ENCODE data around the gene ZNF865.

ZNF865 gene

GRCh38 chr19:55592391-55593090 lies 12.9 kb upstream of the ZNF865 start:
- DNase-seq (ENCODE audit: low read depth) = no peak
- TF ChIP-seq CTCF (conservative IDR thresholded peaks at IDR 0.05; ENCODE audit: low read depth, low read length) = no peak
- no peak overlapping the region for H3K4me3 ChIP-seq (ENCODE audit: low read length)

GRCh38 chr19:55593096-55593772 lies 12.2 kb upstream of the ZNF865 start:
- no peak overlapping the region for H3K4me3 ChIP-seq (ENCODE audit: low read length)
- no peak for DNase-seq (ENCODE audit: low read depth)
- no peak for TF ChIP-seq CTCF (conservative IDR thresholded peaks at IDR 0.05; ENCODE audit: low read depth, low read length)

GRCh38 chr19:55594996-55595545 lies 10.4 kb upstream of the ZNF865 start:
- no peak overlapping the region for H3K4me3 ChIP-seq (ENCODE audit: low read length)
- DNase-seq (ENCODE audit: low read depth) = no peak
- no peak for TF ChIP-seq CTCF (conservative IDR thresholded peaks at IDR 0.05; ENCODE audit: low read depth, low read length)

GRCh38 chr19:55596304-55596703 lies 9.1 kb upstream of the ZNF865 start:
- no peak for DNase-seq (ENCODE audit: low read depth)
- no peak overlapping the region for H3K4me3 ChIP-seq (ENCODE audit: low read length)
- TF ChIP-seq CTCF (conservative IDR thresholded peaks at IDR 0.05; ENCODE audit: low read depth, low read length) = no peak

- no peak for TF ChIP-seq CTCF (conservative IDR thresholded peaks at IDR 0.05; ENCODE audit: low read depth, low read length)
- DNase-seq (ENCODE audit: low read depth) = no peak
- no peak overlapping the region for H3K4me3 ChIP-seq (ENCODE audit: low read length)
Measured at GRCh38 chr19:55597501-55597921, 7.9 kb upstream of the ZNF865 start.

GRCh38 chr19:55598034-55598433 lies 7.4 kb upstream of the ZNF865 start:
- no peak for TF ChIP-seq CTCF (conservative IDR thresholded peaks at IDR 0.05; ENCODE audit: low read depth, low read length)
- no peak overlapping the region for H3K4me3 ChIP-seq (ENCODE audit: low read length)
- DNase-seq (ENCODE audit: low read depth) = no peak

Measured in retinal pigment epithelial cell (primary cell).